SK-N-SH treated with all-trans-retinoic acid at 6 μM for 48 hours (cell line): ENCODE measurements around the gene SORCS2.

Experiments
- ARNTL ChIP-seq: fragments of 450-650 bp; formaldehyde crosslinking; IDR thresholded peaks from 2 replicates; pipeline ENCODE4 v1.5.0; 2020; ENCODE audit warnings: low read depth, mild to moderate bottlenecking, moderate library complexity, borderline replicate concordance
- CSDC2 ChIP-seq: fragments of 250-450 bp; sonication (Bioruptor Pico); IDR thresholded peaks from 2 replicates; pipeline ENCODE4 v1.5.0; 2020; ENCODE audit warnings: mild to moderate bottlenecking, moderate library complexity
- CSRNP3 ChIP-seq: fragments of 250-450 bp; sonication (Bioruptor Pico); IDR thresholded peaks from 2 replicates; pipeline ENCODE4 v1.5.1; 2021; ENCODE audit warnings: mild to moderate bottlenecking, moderate library complexity
- ESRRG ChIP-seq: fragments of 250-450 bp; sonication (Bioruptor Pico); IDR thresholded peaks from 2 replicates; pipeline ENCODE4 v1.6.1; 2021; ENCODE audit warnings: mild to moderate bottlenecking
- GLIS3 ChIP-seq: fragments of 250-450 bp; sonication (Bioruptor Pico); IDR thresholded peaks from 2 replicates; pipeline ENCODE4 v1.5.0; 2020; ENCODE audit warnings: mild to moderate bottlenecking, moderate library complexity
- OSR1 ChIP-seq: fragments of 250-450 bp; sonication (Bioruptor Pico); IDR thresholded peaks from 2 replicates; pipeline ENCODE4 v1.8.0; 2022; ENCODE audit warnings: moderate library complexity, mild to moderate bottlenecking, inconsistent platforms
- POU6F1 ChIP-seq: fragments of 250-450 bp; sonication (Bioruptor Pico); IDR thresholded peaks from 2 replicates; pipeline ENCODE4 v1.8.0; 2021; ENCODE audit warnings: low read depth, mild to moderate bottlenecking, moderate library complexity, borderline replicate concordance
- RARB ChIP-seq: fragments of 250-450 bp; sonication (Bioruptor Pico); IDR thresholded peaks from 2 replicates; pipeline ENCODE4 v1.8.0; 2021; ENCODE audit warnings: mild to moderate bottlenecking, moderate library complexity
- TOX ChIP-seq: fragments of 250-450 bp; sonication (Bioruptor Pico); IDR thresholded peaks from 2 replicates; pipeline ENCODE4 v1.8.0; 2021; ENCODE audit warnings: mild to moderate bottlenecking, moderate library complexity, borderline replicate concordance
- TSHZ2 ChIP-seq: fragments of 250-450 bp; sonication (Bioruptor Pico); IDR thresholded peaks from 2 replicates; pipeline ENCODE4 v1.5.0; 2020; ENCODE audit warnings: mild to moderate bottlenecking, moderate library complexity
- ZFP30 ChIP-seq: fragments of 450-650 bp; formaldehyde crosslinking; IDR thresholded peaks from 2 replicates; pipeline ENCODE4 v1.5.0; 2022; ENCODE audit warnings: mild to moderate bottlenecking, moderate library complexity
- ZNF565 ChIP-seq: fragments of 450-650 bp; formaldehyde crosslinking; conservative IDR thresholded peaks from 2 replicates; pipeline ENCODE4 v1.5.0; 2020; ENCODE audit warnings: low read depth, mild to moderate bottlenecking, moderate library complexity
- ZNF70 ChIP-seq: fragments of 450-650 bp; formaldehyde crosslinking; IDR thresholded peaks from 2 replicates; pipeline ENCODE4 v1.5.0; 2020; ENCODE audit warnings: mild to moderate bottlenecking, moderate library complexity
- ZNF8 ChIP-seq: fragments of 450-650 bp; formaldehyde crosslinking; IDR thresholded peaks from 2 replicates; pipeline ENCODE4 v1.5.0; 2020; ENCODE audit warnings: mild to moderate bottlenecking, moderate library complexity

DNA sequence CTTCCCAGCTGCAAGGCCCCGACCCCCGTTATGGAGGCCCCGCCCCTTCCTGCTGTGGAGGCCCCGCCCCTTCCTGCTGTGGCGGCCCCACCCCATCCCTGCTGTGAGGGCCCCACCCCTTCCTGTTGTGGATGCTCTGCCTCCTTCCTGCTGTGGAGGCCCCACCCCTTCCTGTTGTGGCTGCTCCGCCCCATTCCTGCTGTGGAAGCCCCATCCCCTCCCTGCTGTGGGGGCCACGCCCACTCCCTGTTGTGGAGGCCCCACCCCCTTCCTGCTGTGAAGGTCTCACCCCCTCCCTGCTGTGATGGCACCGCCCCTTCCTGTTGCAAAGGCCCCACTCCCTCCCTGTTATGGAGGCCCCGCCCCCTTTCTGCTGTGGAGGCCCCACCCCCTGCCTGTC, 347.3 kb downstream of the SORCS2 start:
- TF ChIP-seq RARB (CRISPR knock-in tag): no peak
- no peak for TF ChIP-seq ZNF70 (CRISPR knock-in tag)
- TF ChIP-seq GLIS3 (CRISPR knock-in tag): no peak
- TF ChIP-seq ESRRG: no peak
- no peak for TF ChIP-seq CSDC2 (CRISPR knock-in tag)
- TF ChIP-seq OSR1 (CRISPR knock-in tag): no peak
- no peak for TF ChIP-seq ARNTL (CRISPR knock-in tag)
- TF ChIP-seq ZNF565 (CRISPR knock-in tag): no peak
- no peak for TF ChIP-seq ZNF8 (CRISPR knock-in tag)
- no peak for TF ChIP-seq TSHZ2
- no peak for TF ChIP-seq TOX (CRISPR knock-in tag)
- no peak for TF ChIP-seq POU6F1 (CRISPR knock-in tag)
- no peak for TF ChIP-seq ZFP30 (CRISPR knock-in tag)
- TF ChIP-seq CSRNP3 (CRISPR knock-in tag): no peak
